Astrocyte (in vitro differentiated cells and primary cell): Measurements from ENCODE around the gene CYP4F8. TPM values are rescaled to one million over a fixed set of nuclear protein-coding genes. Genes with fewer than 3 reads are reported as not detected.

Experiments used
- total RNA-seq: library from RNA; stranded (reverse); gene quantifications from 2 replicates; pipeline ENCODE4 v1.2.1, GENCODE V29; 2021

Gene CYP4F8
- total RNA-seq, 1 donor from 2014 or later: not detected

Other genes with a start within 250 kb of the CYP4F8 start
- gene AKAP8, start 235.4 kb upstream of the CYP4F8 start, total RNA-seq: 35.6 and 40.1 TPM in 2 replicates
- 101 and 105 TPM in 2 replicates for gene AKAP8L, start 196.2 kb upstream of the CYP4F8 start, total RNA-seq
- 43.8 and 45.3 TPM in 2 replicates for gene WIZ, start 165.3 kb upstream of the CYP4F8 start, total RNA-seq
- gene RASAL3, start 150.7 kb upstream of the CYP4F8 start, total RNA-seq: 0.14 TPM in 1 of 2 replicates, not detected in the other
- gene PGLYRP2, start 135.7 kb upstream of the CYP4F8 start, total RNA-seq: not detected in 2 replicates
- gene CYP4F22, start 106.7 kb upstream of the CYP4F8 start, total RNA-seq: not detected in 2 replicates
- gene CYP4F3, start 25.7 kb downstream of the CYP4F8 start, total RNA-seq: not detected in 2 replicates
- not detected in 2 replicates for gene CYP4F12, start 57.9 kb downstream of the CYP4F8 start, total RNA-seq
- gene OR10H2, start 112.8 kb downstream of the CYP4F8 start, total RNA-seq: not detected in 2 replicates
- gene OR10H3, start 122.8 kb downstream of the CYP4F8 start, total RNA-seq: not detected in 2 replicates
- gene OR10H5, start 172.4 kb downstream of the CYP4F8 start, total RNA-seq: not detected in 2 replicates
- not detected in 2 replicates for gene OR10H1, start 200.4 kb downstream of the CYP4F8 start, total RNA-seq